IPS-18c (cell line): Measurements from ENCODE around the gene ADAMTS5.
A peak's percentile ranks its signal among the peaks of the same experiment; 100 is the strongest.

Experiments
- H3K4me3 ChIP-seq: 2 replicates; pipeline ENCODE4 v1.7.0; 2013; ENCODE audit warnings: low read depth, mild to moderate bottlenecking, low read length, moderate library complexity; ENCODE audit not compliant: insufficient read depth
- H3K9me3 ChIP-seq: one replicate; pipeline ENCODE4 v1.6.1; 2013; ENCODE audit warnings: mild to moderate bottlenecking, low read length, moderate library complexity; ENCODE audit not compliant: control insufficient read depth, insufficient read depth

Gene ADAMTS5

GRCh38 chr21:26967062-26967913 lies at the start of gene ADAMTS5:
Gene ADAMTS5, minus strand, starts transcription at chr21:26967088. Its CDS starts 697 bp downstream, at chr21:26966391.
- Histone ChIP-seq H3K4me3 (peak within 1 kb of the TSS; percentile 75), H3K9me3 (no peaks in the 10 kb centered on the region)

GRCh38 chr21:27001526-27001925 lies 34.6 kb upstream of the ADAMTS5 start:
- no peak overlapping the region for H3K4me3 ChIP-seq

GRCh38 chr21:26983576-26983975 lies 16.7 kb upstream of the ADAMTS5 start:
- no peaks in the 10 kb centered on the region for H3K9me3 ChIP-seq
- H3K4me3 ChIP-seq, result no peak overlapping the region

More at GRCh38 chr21:27001526-27001925, 34.6 kb upstream of the ADAMTS5 start:
- no peaks in the 10 kb centered on the region for H3K9me3 ChIP-seq

- Histone ChIP-seq H3K4me3 (no peak overlapping the region), H3K9me3 (no peaks in the 10 kb centered on the region)
Observed at GRCh38 chr21:26982767-26983166, 15.9 kb upstream of the ADAMTS5 start.

- H3K9me3 ChIP-seq, result no peaks in the 10 kb centered on the region
Observed at GRCh38 chr21:26977746-26978145, 10.9 kb upstream of the ADAMTS5 start.

GRCh38 chr21:26973226-26973625 lies 6.3 kb upstream of the ADAMTS5 start:
- H3K4me3 ChIP-seq, result no peak overlapping the region
- no peaks in the 10 kb centered on the region for H3K9me3 ChIP-seq

More at GRCh38 chr21:26977746-26978145, 10.9 kb upstream of the ADAMTS5 start:
- H3K4me3 ChIP-seq, result no peak overlapping the region

GRCh38 chr21:26972192-26972591 lies 5.3 kb upstream of the ADAMTS5 start:
- Histone ChIP-seq H3K9me3 (no peaks in the 10 kb centered on the region), H3K4me3 (no peak overlapping the region)

GRCh38 chr21:26969971-26970725 lies 3.3 kb upstream of the ADAMTS5 start:
- Histone ChIP-seq H3K4me3 (no peak overlapping the region), H3K9me3 (no peaks in the 10 kb centered on the region)

- Histone ChIP-seq H3K9me3 (no peaks in the 10 kb centered on the region), H3K4me3 (peak overlapping the region; percentile 75)
Observed at GRCh38 chr21:26966649-26967061, 233 bp downstream of the ADAMTS5 start.

GRCh38 chr21:26965907-26966581 lies 844 bp downstream of the ADAMTS5 start:
- Histone ChIP-seq H3K4me3 (peak overlapping the region; percentile 75), H3K9me3 (no peaks in the 10 kb centered on the region)

GRCh38 chr21:26965040-26965906 lies 1.6 kb downstream of the ADAMTS5 start:
- Histone ChIP-seq H3K9me3 (no peaks in the 10 kb centered on the region), H3K4me3 (peak overlapping the region; percentile 75)

GRCh38 chr21:26964170-26964778 lies 2.6 kb downstream of the ADAMTS5 start:
- H3K4me3 ChIP-seq, result no peak overlapping the region

GRCh38 chr21:26962621-26963181 lies 4.2 kb downstream of the ADAMTS5 start:
- Histone ChIP-seq H3K4me3 (no peak overlapping the region), H3K9me3 (no peaks in the 10 kb centered on the region)

More at GRCh38 chr21:26964170-26964778, 2.6 kb downstream of the ADAMTS5 start:
- no peaks in the 10 kb centered on the region for H3K9me3 ChIP-seq

- Histone ChIP-seq H3K4me3 (no peak overlapping the region), H3K9me3 (no peaks in the 10 kb centered on the region)
Observed at GRCh38 chr21:26961698-26962097, 5.2 kb downstream of the ADAMTS5 start.

- no peaks in the 10 kb centered on the region for H3K9me3 ChIP-seq
- H3K4me3 ChIP-seq, result no peak overlapping the region
Observed at GRCh38 chr21:26958788-26959187, 8.1 kb downstream of the ADAMTS5 start.

GRCh38 chr21:26956813-26957212 lies 10.1 kb downstream of the ADAMTS5 start:
- H3K4me3 ChIP-seq, result no peak overlapping the region
- no peaks in the 10 kb centered on the region for H3K9me3 ChIP-seq
